22Rv1 (cell line): ENCODE data around the gene NARF.

Experiments used
- H3K27ac ChIP-seq: fragments of 450-650 bp; 2 replicates; pipeline ENCODE4 v1.5.1; 2017
- CTCF ChIP-seq: fragments of 450-650 bp; IDR thresholded peaks from 2 replicates; pipeline ENCODE4 v1.5.1; 2017; ENCODE audit warnings: mild to moderate bottlenecking
- ZFX ChIP-seq: fragments of 450-650 bp; IDR thresholded peaks from 2 replicates; pipeline ENCODE4 v1.6.1; 2017; ENCODE audit warnings: antibody characterized with exemption, borderline replicate concordance

The NARF gene

GRCh38 chr17:82517230-82517865 lies 58.8 kb downstream of the NARF start:
- no peak overlapping the region; the same call in 1 of the 2 replicates for H3K27ac ChIP-seq
- no peak for TF ChIP-seq ZFX
- TF ChIP-seq CTCF = no peak

DNA sequence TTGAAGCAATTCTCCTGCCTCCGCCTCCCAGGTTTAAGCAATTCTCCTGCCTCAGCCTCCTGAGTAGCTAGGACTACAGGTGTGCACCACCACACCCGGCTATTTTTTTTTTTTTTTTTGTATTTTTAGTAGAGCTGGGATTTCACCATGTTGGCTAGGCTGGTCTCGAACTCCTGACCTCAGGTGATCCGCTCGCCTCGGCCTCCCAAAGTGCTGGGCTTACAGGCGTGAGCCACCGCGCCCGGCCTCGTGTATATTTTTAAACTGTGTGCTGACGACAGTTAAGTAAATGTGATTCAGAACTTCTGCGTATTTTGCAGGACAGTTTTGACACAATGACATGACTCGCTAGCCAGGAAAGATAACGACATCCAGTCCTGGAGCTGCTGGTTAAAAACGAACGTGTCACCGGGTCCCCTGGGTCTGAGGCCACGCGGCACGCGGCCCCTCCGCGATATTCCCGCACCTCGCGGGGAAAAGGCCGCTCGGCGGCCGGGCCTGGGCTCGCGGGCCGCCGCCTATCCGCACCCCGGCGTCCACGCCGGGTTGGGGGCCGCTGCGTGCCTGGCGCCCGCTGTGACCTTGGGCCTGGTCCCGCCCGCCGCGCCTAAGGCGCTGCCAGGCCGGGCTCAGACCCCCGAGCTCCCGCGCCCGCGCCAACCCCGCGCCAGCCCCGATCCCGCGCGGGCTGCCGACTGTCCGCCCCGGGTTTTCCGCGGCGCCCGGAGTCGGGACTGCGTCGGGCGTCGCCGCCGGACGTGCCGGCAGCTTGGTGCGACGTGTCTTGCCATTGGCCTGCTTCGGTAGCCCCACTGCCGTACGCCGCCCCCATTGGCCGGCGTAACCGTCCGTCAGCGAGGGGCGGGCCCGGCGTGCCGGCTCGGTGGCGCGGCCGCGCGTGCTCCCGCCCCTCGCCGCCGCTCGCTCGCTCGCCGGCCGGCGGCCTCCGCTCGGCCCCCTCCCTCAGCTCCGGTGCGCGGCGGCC lies 60.6 kb downstream of the NARF start, which contains the start of gene FOXK2:
Gene FOXK2 (plus strand): TSS at position 907 of the 985 bp plus-strand sequence. CDS start 157 bp downstream, outside the sequence.
- H3K27ac ChIP-seq = peak within 1 kb of the TSS; percentile 91
- TF ChIP-seq CTCF (no peak), ZFX (no peak)

DNA sequence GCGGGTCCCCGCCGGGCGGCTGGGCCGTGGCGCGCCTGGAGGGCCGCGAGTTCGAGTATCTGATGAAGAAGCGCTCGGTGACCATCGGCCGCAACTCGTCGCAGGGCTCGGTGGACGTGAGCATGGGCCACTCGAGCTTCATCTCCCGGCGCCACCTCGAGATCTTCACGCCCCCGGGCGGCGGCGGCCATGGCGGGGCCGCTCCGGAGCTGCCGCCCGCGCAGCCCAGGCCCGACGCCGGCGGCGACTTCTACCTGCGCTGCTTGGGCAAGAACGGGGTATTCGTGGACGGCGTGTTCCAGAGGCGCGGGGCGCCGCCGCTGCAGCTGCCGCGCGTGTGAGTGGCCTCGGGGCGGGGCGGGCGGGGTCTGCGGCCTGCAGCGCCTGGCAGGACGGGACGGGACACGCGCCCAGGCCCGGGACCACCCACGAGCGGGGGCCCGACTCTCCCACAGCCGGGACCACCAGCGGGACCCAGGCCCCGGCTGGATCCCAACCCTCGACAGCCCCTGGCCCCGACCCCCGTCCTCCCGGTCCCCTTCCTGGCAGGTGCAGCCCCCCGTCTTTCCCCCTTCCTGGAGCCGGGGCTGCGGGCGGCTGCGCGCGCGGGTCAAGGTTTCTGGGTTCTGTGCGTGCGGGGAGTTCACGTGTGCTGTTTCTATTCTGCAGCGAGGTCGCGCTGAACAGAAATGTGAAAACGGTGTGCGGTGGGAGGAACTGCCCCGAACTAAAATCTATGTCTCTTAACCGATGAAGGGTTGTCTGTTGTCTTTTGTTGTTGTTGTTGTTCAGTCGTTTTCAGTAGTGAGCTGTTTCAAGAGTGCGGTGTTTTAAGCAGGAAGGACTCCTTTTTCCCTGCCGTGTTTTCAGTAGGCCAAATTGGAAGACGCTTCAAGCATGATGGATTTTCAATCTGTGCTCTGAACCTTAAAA lies 61.7 kb downstream of the NARF start:
- H3K27ac ChIP-seq = peak overlapping the region; percentile 91
- no peak for TF ChIP-seq CTCF
- TF ChIP-seq ZFX = no peak

- TF ChIP-seq ZFX (no peak), CTCF (no peak)
Observed at GRCh38 chr17:82524540-82524939, 66.0 kb downstream of the NARF start.

GRCh38 chr17:82525712-82526111 lies 67.2 kb downstream of the NARF start:
- no peak for TF ChIP-seq CTCF
- no peak for TF ChIP-seq ZFX
- no peak overlapping the region for H3K27ac ChIP-seq

More at GRCh38 chr17:82524540-82524939, 66.0 kb downstream of the NARF start:
- no peak overlapping the region for H3K27ac ChIP-seq

DNA sequence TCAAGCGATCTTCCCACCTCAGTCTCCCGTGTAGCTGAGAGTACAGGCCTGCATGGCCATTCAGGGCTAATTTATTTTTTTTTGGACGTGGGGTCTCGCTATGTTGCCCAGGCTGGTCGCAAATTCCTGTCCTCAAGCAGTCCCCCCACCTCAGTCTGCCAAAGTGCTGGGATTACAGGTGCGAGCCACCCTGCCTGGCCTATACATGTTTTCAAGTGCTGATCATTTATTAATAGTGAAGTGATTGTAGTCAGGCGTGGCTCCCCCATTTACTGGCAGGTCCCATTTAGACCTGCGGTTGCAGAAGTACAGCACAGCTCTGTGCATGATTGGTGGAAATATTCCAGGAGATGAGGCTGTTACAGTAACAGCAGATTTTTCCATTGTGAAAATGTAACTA lies 69.4 kb downstream of the NARF start:
- no peak for TF ChIP-seq ZFX
- H3K27ac ChIP-seq = no peak overlapping the region

- H3K27ac ChIP-seq = peak overlapping the region; percentile 22; the same call in 1 of the 2 replicates
- TF ChIP-seq ZFX = no peak
- TF ChIP-seq CTCF = peak; percentile 80
Observed at GRCh38 chr17:82528484-82529265, 70.1 kb downstream of the NARF start.
